NOMO-1 (cell line): Measurements from ENCODE around the gene RBMX2.

Source experiments
- DNase-seq, 2 experiments: peaks; one replicate each; lab custom pipeline; 2025; ENCODE audit not compliant: unreplicated experiment in 2 of 2; lab: John Stamatoyannopoulos, UW

Gene RBMX2

GRCh38 chrX:130444641-130445336 is 43.0 kb downstream of the RBMX2 start:
- DNase-seq = no peak

- no peak for DNase-seq
Observed at GRCh38 chrX:130446974-130447373, 45.2 kb downstream of the RBMX2 start.
